Osteocyte (in vitro differentiated cells): Measurements from ENCODE around the gene CUL7. TPM values are rescaled to one million over a fixed set of nuclear protein-coding genes. Genes with fewer than 3 reads are reported as not detected.

Source experiments
- DNase-seq: peaks from one replicate; pipeline ENCODE4 v3.0.0; 2021; ENCODE audit warnings: mixed read lengths; ENCODE audit not compliant: unreplicated experiment; ENCODE audit errors: extremely low spot score
- H3K27ac Mint-ChIP-seq: one replicate; pipeline ENCODE4 v1.8.0; 2021; ENCODE audit warnings: mild to moderate bottlenecking, mixed read lengths; ENCODE audit not compliant: unreplicated experiment
- H3K27me3 Mint-ChIP-seq: one replicate; pipeline ENCODE4 v1.8.0; 2021; ENCODE audit warnings: mixed read lengths; ENCODE audit not compliant: unreplicated experiment
- H3K36me3 Mint-ChIP-seq: one replicate; pipeline ENCODE4 v1.8.0; 2021; ENCODE audit warnings: mixed read lengths; ENCODE audit not compliant: unreplicated experiment
- H3K4me1 Mint-ChIP-seq: one replicate; pipeline ENCODE4 v1.8.0; 2021; ENCODE audit warnings: mixed read lengths; ENCODE audit not compliant: unreplicated experiment
- H3K4me3 Mint-ChIP-seq: one replicate; pipeline ENCODE4 v1.8.0; 2021; ENCODE audit warnings: mild to moderate bottlenecking, moderate library complexity, mixed read lengths; ENCODE audit not compliant: unreplicated experiment
- H3K9me3 Mint-ChIP-seq: one replicate; pipeline ENCODE4 v1.8.0; 2021; ENCODE audit warnings: mixed read lengths; ENCODE audit not compliant: unreplicated experiment
- CTCF ChIP-seq: fragments of 200-600 bp; sonication (generic); IDR thresholded peaks from 2 replicates; pipeline ENCODE4 v1.5.0; 2021; ENCODE audit warnings: antibody characterized with exemption, mild to moderate bottlenecking, moderate library complexity
- total RNA-seq: library from RNA; stranded (reverse); gene quantifications from 2 replicates; pipeline ENCODE4 v1.2.1, GENCODE V29; 2021

The CUL7 gene
- total RNA-seq, 1 donor from 2014 or later: 59.9 TPM

GRCh38 chr6:42996513-42996912 is 57.1 kb downstream of the CUL7 start:
- Mint-ChIP-seq H3K4me3 (no peak overlapping the region), H3K27me3 (no peaks in the 10 kb centered on the region), H3K4me1 (peaks cover 3% of the 10 kb centered on the region), H3K9me3 (no peaks in the 10 kb centered on the region), H3K36me3 (no peaks in the 10 kb centered on the region), H3K27ac (no peak overlapping the region)
- no peak for TF ChIP-seq CTCF
- DNase-seq: no peak

- no peak for TF ChIP-seq CTCF
- no peak for DNase-seq
- Mint-ChIP-seq H3K27me3 (no peaks in the 10 kb centered on the region), H3K36me3 (peaks cover 12% of the 10 kb centered on the region), H3K9me3 (no peaks in the 10 kb centered on the region), H3K4me1 (peaks cover 6% of the 10 kb centered on the region), H3K27ac (no peak overlapping the region), H3K4me3 (no peak overlapping the region)
These were observed 60.2 kb downstream of the CUL7 start for GRCh38 chr6:42993445-42993844.

GRCh38 chr6:42989923-42990322 is 63.7 kb downstream of the CUL7 start:
- H3K27ac Mint-ChIP-seq: no peak overlapping the region
- H3K27me3 Mint-ChIP-seq: no peaks in the 10 kb centered on the region
- no peaks in the 10 kb centered on the region for H3K9me3 Mint-ChIP-seq
- peaks cover 12% of the 10 kb centered on the region for H3K36me3 Mint-ChIP-seq
- no peak for DNase-seq
- peaks cover 33% of the 10 kb centered on the region for H3K4me1 Mint-ChIP-seq
- H3K4me3 Mint-ChIP-seq: no peak overlapping the region
- no peak for TF ChIP-seq CTCF

DNA sequence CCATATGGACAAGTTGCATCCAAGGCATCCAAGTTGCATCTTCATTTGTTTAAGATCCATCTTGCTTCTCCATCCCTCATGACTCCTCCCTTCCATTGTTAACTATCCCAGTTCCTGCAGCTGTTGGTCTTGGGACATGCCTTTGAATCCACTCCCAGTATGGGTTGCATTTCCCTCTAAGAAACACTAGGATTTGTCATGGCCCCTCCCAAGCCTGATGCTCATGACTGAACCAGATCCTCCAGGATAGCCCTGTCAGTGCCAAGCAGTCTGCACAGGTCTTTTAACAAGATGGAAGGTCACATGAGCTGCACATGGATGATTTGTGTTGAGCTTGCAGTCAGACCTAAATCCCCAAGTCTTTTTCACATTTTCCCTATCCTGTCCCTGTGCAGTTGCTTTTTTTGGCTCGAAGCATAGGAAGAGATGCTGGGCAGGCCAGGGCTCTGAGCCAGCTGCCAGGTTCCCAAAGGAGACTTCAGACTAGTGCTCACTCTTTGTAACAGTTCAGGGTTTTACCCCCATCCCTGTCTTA is 65.1 kb downstream of the CUL7 start:
- Mint-ChIP-seq H3K9me3 (no peaks in the 10 kb centered on the region), H3K27me3 (no peaks in the 10 kb centered on the region), H3K27ac (no peak overlapping the region), H3K4me3 (no peak overlapping the region), H3K4me1 (peaks cover 39% of the 10 kb centered on the region), H3K36me3 (peaks cover 12% of the 10 kb centered on the region)
- TF ChIP-seq CTCF: no peak
- no peak for DNase-seq

Other genes with a start within 250 kb of the CUL7 start
- gene RPL7L1, start 174.2 kb downstream of the CUL7 start, total RNA-seq: 77.4 and 80.5 TPM in 2 replicates
- not detected in 2 replicates for gene PTCRA, start 137.8 kb downstream of the CUL7 start, total RNA-seq
- 69.0 and 73.6 TPM in 2 replicates for gene CNPY3, start 124.4 kb downstream of the CUL7 start, total RNA-seq
- gene GNMT, start 93.1 kb downstream of the CUL7 start, total RNA-seq: 0.44 and 0.97 TPM in 2 replicates
- 27.1 and 27.3 TPM in 2 replicates for gene PEX6, start 74.7 kb downstream of the CUL7 start, total RNA-seq
- gene PPP2R5D, start 69.3 kb downstream of the CUL7 start, total RNA-seq: 44.3 and 46.1 TPM in 2 replicates
- gene MEA1, start 39.9 kb downstream of the CUL7 start, total RNA-seq: 66.2 and 67.8 TPM in 2 replicates
- 112 and 114 TPM in 2 replicates for gene KLHDC3, start 39.6 kb downstream of the CUL7 start, total RNA-seq
- 58.1 and 66.2 TPM in 2 replicates for gene RRP36, start 32.2 kb downstream of the CUL7 start, total RNA-seq
- gene MRPL2, start 5.6 kb upstream of the CUL7 start, total RNA-seq: 50.7 and 55.2 TPM in 2 replicates
- 39.0 and 44.5 TPM in 2 replicates for gene KLC4, start 5.8 kb upstream of the CUL7 start, total RNA-seq
- gene PTK7, start 22.5 kb upstream of the CUL7 start, total RNA-seq: 183 and 189 TPM in 2 replicates
- gene SRF, start 117.4 kb upstream of the CUL7 start, total RNA-seq: 29.8 and 32.5 TPM in 2 replicates
- gene CUL9, start 128.3 kb upstream of the CUL7 start, total RNA-seq: 39.5 and 41.9 TPM in 2 replicates
- gene DNPH1, start 175.6 kb upstream of the CUL7 start, total RNA-seq: 27.2 and 35.6 TPM in 2 replicates
- gene TTBK1, start 189.6 kb upstream of the CUL7 start, total RNA-seq: 0.05 and 0.08 TPM in 2 replicates
- gene SLC22A7, start 244.4 kb upstream of the CUL7 start, total RNA-seq: not detected in 2 replicates